ENCODE results near the gene IDE. TPM values are rescaled to one million over a fixed set of nuclear protein-coding genes. Genes with fewer than 3 reads are reported as not detected.

IDE gene
- total RNA-seq, 1 donor from 2014 or later = 17.2 TPM

- Mint-ChIP-seq H3K27me3 (ENCODE audit: unreplicated experiment) (no peaks in the 10 kb centered on the region), H3K27ac (ENCODE audit: unreplicated experiment) (no peak overlapping the region), H3K9me3 (ENCODE audit: unreplicated experiment) (no peaks in the 10 kb centered on the region), H3K4me3 (ENCODE audit: unreplicated experiment) (no peak overlapping the region), H3K36me3 (ENCODE audit: unreplicated experiment) (no peaks in the 10 kb centered on the region), H3K4me1 (ENCODE audit: low read depth, unreplicated experiment) (peaks cover 5% of the 10 kb centered on the region)
- TF ChIP-seq CTCF (IDR thresholded peaks at IDR 0.05; ENCODE audit: partially characterized antibody, unreplicated experiment) = no peak
- DNase-seq = no peak
Observed at GRCh38 chr10:92493362-92493761, 80.5 kb downstream of the IDE start.

GRCh38 chr10:92492748-92493240 lies 81.1 kb downstream of the IDE start:
- TF ChIP-seq CTCF (IDR thresholded peaks at IDR 0.05; ENCODE audit: partially characterized antibody, unreplicated experiment) = no peak
- no peaks in the 10 kb centered on the region for H3K36me3 Mint-ChIP-seq (ENCODE audit: unreplicated experiment)
- H3K27me3 Mint-ChIP-seq (ENCODE audit: unreplicated experiment) = no peaks in the 10 kb centered on the region
- no peak for DNase-seq
- H3K9me3 Mint-ChIP-seq (ENCODE audit: unreplicated experiment) = no peaks in the 10 kb centered on the region
- H3K27ac Mint-ChIP-seq (ENCODE audit: unreplicated experiment) = no peak overlapping the region
- H3K4me1 Mint-ChIP-seq (ENCODE audit: low read depth, unreplicated experiment) = peaks cover 5% of the 10 kb centered on the region
- H3K4me3 Mint-ChIP-seq (ENCODE audit: unreplicated experiment) = no peak overlapping the region

- peaks cover 2% of the 10 kb centered on the region for H3K27me3 Mint-ChIP-seq (ENCODE audit: unreplicated experiment)
- no peak overlapping the region for H3K4me3 Mint-ChIP-seq (ENCODE audit: unreplicated experiment)
Observed at GRCh38 chr10:92490387-92490786, 83.5 kb downstream of the IDE start.

GRCh38 chr10:92486637-92487036 lies 87.3 kb downstream of the IDE start:
- no peak for DNase-seq
- no peak overlapping the region for H3K27ac Mint-ChIP-seq (ENCODE audit: unreplicated experiment)
- H3K36me3 Mint-ChIP-seq (ENCODE audit: unreplicated experiment) = no peaks in the 10 kb centered on the region
- peaks cover 4% of the 10 kb centered on the region for H3K27me3 Mint-ChIP-seq (ENCODE audit: unreplicated experiment)
- no peak overlapping the region for H3K4me3 Mint-ChIP-seq (ENCODE audit: unreplicated experiment)
- no peaks in the 10 kb centered on the region for H3K9me3 Mint-ChIP-seq (ENCODE audit: unreplicated experiment)
- TF ChIP-seq CTCF (IDR thresholded peaks at IDR 0.05; ENCODE audit: partially characterized antibody, unreplicated experiment) = no peak
- no peaks in the 10 kb centered on the region for H3K4me1 Mint-ChIP-seq (ENCODE audit: low read depth, unreplicated experiment)

More at GRCh38 chr10:92490387-92490786, 83.5 kb downstream of the IDE start:
- TF ChIP-seq CTCF (IDR thresholded peaks at IDR 0.05; ENCODE audit: partially characterized antibody, unreplicated experiment) = no peak
- Mint-ChIP-seq H3K4me1 (ENCODE audit: low read depth, unreplicated experiment) (peaks cover 5% of the 10 kb centered on the region), H3K9me3 (ENCODE audit: unreplicated experiment) (no peaks in the 10 kb centered on the region), H3K27ac (ENCODE audit: unreplicated experiment) (no peak overlapping the region), H3K36me3 (ENCODE audit: unreplicated experiment) (no peaks in the 10 kb centered on the region)
- DNase-seq = no peak

GRCh38 chr10:92483539-92483938 lies 90.4 kb downstream of the IDE start:
- Mint-ChIP-seq H3K9me3 (ENCODE audit: unreplicated experiment) (no peaks in the 10 kb centered on the region), H3K36me3 (ENCODE audit: unreplicated experiment) (no peaks in the 10 kb centered on the region), H3K27ac (ENCODE audit: unreplicated experiment) (no peak overlapping the region), H3K27me3 (ENCODE audit: unreplicated experiment) (peaks cover 4% of the 10 kb centered on the region), H3K4me1 (ENCODE audit: low read depth, unreplicated experiment) (peaks cover 8% of the 10 kb centered on the region), H3K4me3 (ENCODE audit: unreplicated experiment) (no peak overlapping the region)
- TF ChIP-seq CTCF (IDR thresholded peaks at IDR 0.05; ENCODE audit: partially characterized antibody, unreplicated experiment) = no peak
- no peak for DNase-seq

Measured in glutamatergic neuron (in vitro differentiated cells).